Measurements from ENCODE around the gene DUOX1. TPM values are rescaled to one million over a fixed set of nuclear protein-coding genes. Genes with fewer than 3 reads are reported as not detected.

DUOX1 gene
- total and polyA plus RNA-seq, 7 donors: under 0.01 to 1.7 (median 0.79) TPM; not detected in 3

DNA sequence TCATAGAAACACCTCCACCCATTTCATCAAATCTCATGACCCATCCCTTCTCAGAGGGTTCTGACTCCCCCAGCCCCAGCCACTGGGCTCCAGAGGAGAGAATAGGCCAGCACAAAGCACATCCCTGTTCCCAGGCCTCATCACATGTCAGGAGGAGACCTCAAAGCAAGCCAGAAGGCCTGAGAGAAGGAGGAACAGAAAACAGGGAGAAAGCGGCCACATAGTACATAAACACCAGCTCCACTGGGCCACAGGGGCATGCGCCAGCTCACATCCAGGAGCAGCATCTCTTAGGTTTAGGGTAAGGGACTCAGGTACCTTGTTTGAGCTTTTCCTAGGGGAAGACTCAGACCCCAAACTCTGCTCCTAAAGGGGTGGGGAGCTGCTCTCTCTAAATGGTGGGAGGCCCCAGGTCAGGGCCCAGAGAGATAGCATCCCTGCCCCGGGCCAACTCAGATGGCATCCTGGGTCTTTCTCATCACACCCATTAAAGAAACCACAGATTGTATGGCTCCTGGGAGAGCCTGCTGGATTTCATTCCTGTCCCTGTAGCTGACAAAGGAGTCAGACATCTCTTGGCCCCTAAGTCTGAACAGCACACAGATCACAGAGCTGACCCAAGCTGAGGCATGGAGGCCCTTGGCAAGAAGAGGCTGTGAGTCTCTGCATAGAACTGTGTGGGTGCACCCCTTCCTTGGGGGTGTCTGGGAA lies 55.4 kb downstream of the DUOX1 start:
- no peaks in the 10 kb centered on the region for H3K27me3 ChIP-seq
- WGBS, 2 donors: 87 to 90% methylated on average over 3 of the region's 3 CpGs
- peaks cover 0 to 45% (median 35%) of the 10 kb centered on the region in 4 donors for H3K4me1 ChIP-seq
- peak overlapping the region in 3 of 4 donors; percentile 89 to 93 (median 92) for H3K27ac ChIP-seq
- DNase-seq: no peak
- no peaks in the 10 kb centered on the region for H3K36me3 ChIP-seq
- intact Hi-C loops (cut with DNase I): loop anchor here (10.0 kb wide), 1 partner anchor 470 kb away; the partner anchor contains the start of genes B2M and PATL2
- H3K9me3 ChIP-seq: no peaks in the 10 kb centered on the region
- TF ChIP-seq POLR2A (IDR thresholded peaks at IDR 0.05): no peak
- TF ChIP-seq EP300 (IDR thresholded peaks at IDR 0.05): no peak
- no peak for TF ChIP-seq POLR2AphosphoS5 (IDR thresholded peaks at IDR 0.05)
- TF ChIP-seq, protein P1, sequence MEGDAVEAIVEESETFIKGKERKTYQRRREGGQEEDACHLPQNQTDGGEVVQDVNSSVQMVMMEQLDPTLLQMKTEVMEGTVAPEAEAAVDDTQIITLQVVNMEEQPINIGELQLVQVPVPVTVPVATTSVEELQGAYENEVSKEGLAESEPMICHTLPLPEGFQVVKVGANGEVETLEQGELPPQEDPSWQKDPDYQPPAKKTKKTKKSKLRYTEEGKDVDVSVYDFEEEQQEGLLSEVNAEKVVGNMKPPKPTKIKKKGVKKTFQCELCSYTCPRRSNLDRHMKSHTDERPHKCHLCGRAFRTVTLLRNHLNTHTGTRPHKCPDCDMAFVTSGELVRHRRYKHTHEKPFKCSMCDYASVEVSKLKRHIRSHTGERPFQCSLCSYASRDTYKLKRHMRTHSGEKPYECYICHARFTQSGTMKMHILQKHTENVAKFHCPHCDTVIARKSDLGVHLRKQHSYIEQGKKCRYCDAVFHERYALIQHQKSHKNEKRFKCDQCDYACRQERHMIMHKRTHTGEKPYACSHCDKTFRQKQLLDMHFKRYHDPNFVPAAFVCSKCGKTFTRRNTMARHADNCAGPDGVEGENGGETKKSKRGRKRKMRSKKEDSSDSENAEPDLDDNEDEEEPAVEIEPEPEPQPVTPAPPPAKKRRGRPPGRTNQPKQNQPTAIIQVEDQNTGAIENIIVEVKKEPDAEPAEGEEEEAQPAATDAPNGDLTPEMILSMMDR (IDR thresholded peaks at IDR 0.05): no peak
- no peak overlapping the region for H3K4me3 ChIP-seq

DNA sequence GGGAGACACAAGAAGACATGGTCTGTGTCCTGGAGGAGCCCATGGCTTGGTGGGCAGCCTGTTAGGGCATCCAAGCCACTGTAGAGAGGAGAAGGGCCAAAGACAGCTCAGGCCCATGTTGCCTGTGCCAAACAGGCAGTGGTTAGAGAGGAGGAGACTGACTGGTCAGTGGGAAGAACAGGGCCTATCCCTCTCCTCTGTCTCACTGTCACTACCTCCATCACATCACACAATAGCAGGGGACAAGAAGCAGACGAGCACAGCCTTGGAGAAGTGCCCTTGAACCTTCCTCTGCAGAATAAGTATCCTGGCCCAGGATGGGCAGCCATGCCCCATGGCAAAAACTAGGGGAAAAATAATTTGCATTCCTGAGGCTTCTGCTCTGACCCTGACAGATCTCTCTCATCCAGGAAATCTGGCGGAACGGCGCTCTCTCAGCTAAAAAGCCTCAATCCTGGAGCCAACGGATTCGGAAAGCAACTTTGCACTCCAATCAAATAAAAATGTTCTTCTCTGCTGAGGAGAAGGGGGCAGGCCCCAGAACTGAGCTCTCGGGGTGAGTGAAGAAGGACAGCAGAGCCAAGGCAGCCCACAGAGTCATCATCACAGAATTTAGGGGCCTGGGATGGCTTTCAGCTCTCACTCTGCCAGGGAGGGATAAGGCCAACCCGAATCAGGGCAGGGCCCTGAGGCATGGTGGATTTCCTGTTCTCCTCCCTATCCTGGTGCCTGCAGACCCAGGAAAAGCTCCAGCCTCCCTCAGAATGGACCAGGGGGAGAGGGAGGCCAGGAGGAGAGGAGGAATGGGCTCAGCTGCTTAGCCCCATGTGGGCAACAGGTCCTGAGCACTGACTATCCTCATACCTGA lies 56.3 kb downstream of the DUOX1 start:
- no peaks in the 10 kb centered on the region for H3K9me3 ChIP-seq
- H3K4me1 ChIP-seq: peaks cover 0 to 45% (median 35%) of the 10 kb centered on the region in 4 donors
- 74% methylated on average over 8 of the region's 8 CpGs for WGBS, 2 donors
- no peaks in the 10 kb centered on the region for H3K27me3 ChIP-seq
- intact Hi-C loops (cut with DNase I): loop anchor here (10.0 kb wide), 1 partner anchor 471 kb away; the partner anchor contains the start of genes B2M and PATL2
- TF ChIP-seq, protein P1 (IDR thresholded peaks at IDR 0.05): no peak
- no peak for TF ChIP-seq EP300 (IDR thresholded peaks at IDR 0.05)
- no peak for TF ChIP-seq POLR2A (IDR thresholded peaks at IDR 0.05)
- TF ChIP-seq POLR2AphosphoS5 (IDR thresholded peaks at IDR 0.05): no peak
- H3K27ac ChIP-seq: peak overlapping the region; percentile 89 to 93 (median 90)
- H3K36me3 ChIP-seq: no peaks in the 10 kb centered on the region
- DNase-seq: no peak
- peak overlapping the region; percentile 68 to 92 (median 88) for H3K4me3 ChIP-seq

DNA sequence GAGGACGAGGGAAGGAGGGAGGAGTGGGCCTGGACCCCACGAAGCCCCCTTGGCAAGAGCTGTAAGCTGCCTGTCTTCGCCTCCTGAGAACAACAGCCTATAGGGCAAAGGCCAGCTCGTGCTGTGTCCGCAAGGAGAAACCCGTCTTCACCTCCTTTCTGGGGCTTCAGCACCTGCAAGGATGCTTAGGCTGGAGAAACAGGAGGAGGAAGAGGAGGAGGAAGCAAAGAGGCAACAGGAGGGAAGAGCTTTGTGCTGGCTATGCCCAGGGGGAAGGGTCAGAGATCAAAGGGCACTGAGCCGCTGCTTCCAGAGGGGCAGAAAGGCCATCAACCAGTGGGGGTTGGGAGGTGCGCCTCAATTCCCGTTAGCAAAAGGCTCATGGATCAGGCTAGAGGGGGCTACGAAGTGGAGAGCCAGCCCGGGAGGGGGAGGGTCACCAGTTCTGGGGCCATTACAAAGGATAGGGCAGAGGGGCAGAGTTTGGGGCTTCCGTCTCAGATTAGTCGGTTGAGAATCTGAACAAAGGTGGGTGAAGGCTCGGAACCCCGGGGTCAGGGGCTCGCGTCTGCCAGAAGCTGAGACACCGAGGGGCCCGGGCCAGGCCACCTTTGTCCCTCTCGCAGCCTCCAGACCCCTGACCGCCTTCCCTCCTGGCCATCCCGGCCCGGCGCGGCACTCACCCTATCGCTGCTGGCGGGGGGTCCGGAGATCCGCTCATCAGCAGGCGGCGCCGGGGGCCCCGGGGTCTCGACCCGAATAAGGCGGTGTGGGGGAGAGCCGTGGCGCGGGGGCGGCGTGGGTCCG lies 57.2 kb downstream of the DUOX1 start:
- no peaks in the 10 kb centered on the region for H3K9me3 ChIP-seq
- H3K36me3 ChIP-seq: no peaks in the 10 kb centered on the region
- H3K27ac ChIP-seq: peak overlapping the region; percentile 89 to 93 (median 90)
- H3K4me1 ChIP-seq: peaks cover 0 to 45% (median 35%) of the 10 kb centered on the region in 4 donors
- H3K4me3 ChIP-seq: peak overlapping the region; percentile 68 to 92 (median 88)
- TF ChIP-seq EP300 (IDR thresholded peaks at IDR 0.05): no peak
- peak in 1 of 4 donors; percentile 13 for TF ChIP-seq POLR2AphosphoS5 (IDR thresholded peaks at IDR 0.05)
- DNase-seq: no peak
- no peaks in the 10 kb centered on the region for H3K27me3 ChIP-seq
- 12 to 16% methylated on average over 42 of the region's 42 CpGs for WGBS, 2 donors
- intact Hi-C loops (cut with DNase I): loop anchor here (10.0 kb wide), 1 partner anchor 472 kb away; the partner anchor contains the start of genes B2M and PATL2

DNA sequence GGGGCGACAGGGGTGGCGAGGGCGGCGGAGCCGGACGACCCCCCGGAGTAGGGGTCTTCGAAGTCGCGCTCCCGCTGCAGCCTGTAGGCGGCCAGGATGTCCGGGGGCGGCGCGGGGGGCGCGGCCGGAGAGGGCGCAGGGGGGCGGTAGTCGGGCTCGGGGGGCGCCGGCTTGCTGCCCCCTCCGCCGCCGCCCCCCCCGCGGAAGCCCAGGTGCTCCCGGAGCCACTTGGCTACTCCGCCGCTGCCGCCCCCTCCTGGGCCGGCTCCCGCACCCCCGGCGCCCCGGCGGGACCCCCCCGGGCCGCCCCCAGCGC lies 57.7 kb downstream of the DUOX1 start:
- H3K4me1 ChIP-seq: peaks cover 0 to 45% (median 35%) of the 10 kb centered on the region in 4 donors
- H3K9me3 ChIP-seq: no peaks in the 10 kb centered on the region
- TF ChIP-seq POLR2A (IDR thresholded peaks at IDR 0.05) (no peak), EP300 (IDR thresholded peaks at IDR 0.05) (no peak), POLR2AphosphoS5 (IDR thresholded peaks at IDR 0.05) (no peak)
- TF ChIP-seq, protein P1 (IDR thresholded peaks at IDR 0.05): no peak
- WGBS, 2 donors: 1 to 2% methylated on average over 43 of the region's 43 CpGs
- intact Hi-C loops (cut with DNase I): loop anchor here (10.0 kb wide), 1 partner anchor 473 kb away; the partner anchor contains the start of genes B2M and PATL2
- H3K27me3 ChIP-seq: no peaks in the 10 kb centered on the region
- peak overlapping the region; percentile 89 to 93 (median 90) for H3K27ac ChIP-seq
- no peaks in the 10 kb centered on the region for H3K36me3 ChIP-seq
- no peak for DNase-seq
- peak overlapping the region; percentile 68 to 92 (median 88) for H3K4me3 ChIP-seq

All from sigmoid colon (tissue), 7 donors.